K562 (cell line): Measurements from ENCODE around the gene KLHL35. TPM values are rescaled to one million over a fixed set of nuclear protein-coding genes. Genes with fewer than 3 reads are reported as not detected.

Experiments
- ATAC-seq: fragments of 200-7000 bp; cut with Tn5 transposase; 3 replicates; pipeline ENCODE4 v1.9.1; 2020; ENCODE audit warnings: moderate library complexity
- BruUV-seq: library from RNA; stranded (reverse); fragments of 400-500 nt; replicated peaks from 2 replicates; lab custom pipeline; 2021; lab: Mats Ljungman, UMichigan
- CTCF ChIA-PET: fragments of 300-600 bp; formaldehyde crosslinking; extraction: SDS; loops from one replicate; lab custom pipeline; 2021; ENCODE audit warnings: low intra/inter-chr PET ratio; lab: Yijun Ruan, JAX
- POLR2A ChIA-PET: fragments of 300-600, 350-650 bp; sonication (Branson Sonifier 250); formaldehyde crosslinking; extraction: SDS; loops from one replicate; lab custom pipeline; 2021; ENCODE audit warnings: antibody characterized with exemption, inconsistent platforms; lab: Yijun Ruan, JAX
- DNase-seq, 4 experiments: peaks; one replicate each; pipeline versions ENCODE4 v3.0.0 to v3.0.0-alpha.2; 2011 to 2018; ENCODE audit warnings: low spot score in 3 of 4, mixed read lengths in 3 of 4; ENCODE audit errors: extremely low read depth in 1 of 4
- FAIRE-seq: peaks from 2 replicates; lab custom pipeline; 2011; peaks lifted over from hg19 to GRCh38; lab: Jason Lieb, UNC
- H2AFZ ChIP-seq: 2 replicates; pipeline ENCODE4 v1.6.0; 2011; ENCODE audit warnings: low read depth, low read length, control low read depth, inconsistent platforms
- H3K27ac ChIP-seq: fragments of 200-600 bp; 3 replicates; pipeline ENCODE4 v1.8.0; 2011; ENCODE audit warnings: low read depth, mild to moderate bottlenecking, control low read depth, inconsistent platforms, low read length, moderate library complexity, mixed read lengths; ENCODE audit errors: extremely low read depth
- H3K27me3 ChIP-seq, 2 experiments: fragments of 300-600 bp in 1 of 2; 2 replicates in 1 of 2; 3 replicates in 1 of 2; pipeline versions ENCODE4 v1.6.0 to v1.8.0; 2011; ENCODE audit warnings: inconsistent platforms in 2 of 2, low read length in 2 of 2, mild to moderate bottlenecking in 1 of 2, mixed read lengths in 1 of 2, moderate library complexity in 1 of 2; ENCODE audit not compliant: control insufficient read depth in 2 of 2, insufficient read depth in 2 of 2
- H3K36me3 ChIP-seq: fragments of 300-600 bp; 3 replicates; pipeline ENCODE4 v1.8.0; 2011; ENCODE audit warnings: mild to moderate bottlenecking, low read length, inconsistent platforms; ENCODE audit not compliant: control insufficient read depth, insufficient read depth
- H3K4me1 ChIP-seq, 2 experiments: fragments of 200-600 bp in 1 of 2; replicated peaks in 1 of 2; 2 replicates in 1 of 2; 3 replicates in 1 of 2; pipeline versions ENCODE4 v1.5.1 to v1.8.0; 2011; ENCODE audit warnings: inconsistent platforms in 2 of 2, low read length in 2 of 2, mild to moderate bottlenecking in 1 of 2, mixed read lengths in 1 of 2, moderate library complexity in 1 of 2; ENCODE audit not compliant: control insufficient read depth in 2 of 2, insufficient read depth in 2 of 2
- H3K4me2 ChIP-seq: 2 replicates; pipeline ENCODE4 v1.6.1; 2011; ENCODE audit warnings: low read length, control low read depth, inconsistent platforms, mixed read lengths; ENCODE audit not compliant: insufficient read depth
- H3K4me3 ChIP-seq: fragments of 200-600 bp; sonication (generic), shearing (Covaris generic); 2 replicates; pipeline ENCODE4 v1.5.1; 2016; ENCODE audit warnings: control low read depth, inconsistent platforms
- H3K79me2 ChIP-seq: fragments of 200-600 bp; 3 replicates; pipeline ENCODE4 v1.8.0; 2011; ENCODE audit warnings: low read length, inconsistent platforms; ENCODE audit not compliant: control insufficient read depth, insufficient read depth
- H3K9ac ChIP-seq, 2 experiments: 2 replicates each; pipeline versions ENCODE4 v1.6.0 to v1.6.1; 2011; ENCODE audit warnings: low read depth in 2 of 2, low read length in 2 of 2, control low read depth in 1 of 2, inconsistent platforms in 1 of 2, mild to moderate bottlenecking in 1 of 2, mixed read lengths in 1 of 2; ENCODE audit not compliant: insufficient read depth in 1 of 2
- H3K9me1 ChIP-seq: one replicate; pipeline ENCODE4 v1.6.0; 2011; ENCODE audit warnings: inconsistent platforms, mild to moderate bottlenecking, low read length, moderate library complexity; ENCODE audit not compliant: control insufficient read depth, insufficient read depth
- H3K9me3 ChIP-seq: replicated peaks from 2 replicates; pipeline ENCODE4 v1.5.1; 2011; ENCODE audit warnings: low read depth, low read length, inconsistent platforms; ENCODE audit not compliant: control insufficient read depth, insufficient read depth
- H4K20me1 ChIP-seq: replicated peaks from 2 replicates; pipeline ENCODE4 v1.6.1; 2011; ENCODE audit warnings: low read length, inconsistent platforms, mixed read lengths; ENCODE audit not compliant: control insufficient read depth, insufficient read depth
- ATF3 ChIP-seq, 2 experiments: fragments of 450-650 bp in 1 of 2; sonication (generic) in 1 of 2; formaldehyde crosslinking in 1 of 2; IDR thresholded peaks in 1 of 2; conservative IDR thresholded peaks in 1 of 2; 2 replicates each; pipeline versions ENCODE4 v1.6.1 to v1.8.1; 2016 to 2023; ENCODE audit warnings: mild to moderate bottlenecking in 2 of 2, moderate library complexity in 2 of 2, inconsistent platforms in 1 of 2, missing genetic modification reagents in 1 of 2
- CEBPB ChIP-seq: fragments of 450-650 bp; IDR thresholded peaks from 2 replicates; pipeline ENCODE4 v1.6.1; 2016; ENCODE audit warnings: missing genetic modification characterization, missing compliant biosample characterization
- E2F3 ChIP-seq: fragments of 250-450 bp; sonication (Bioruptor Pico); IDR thresholded peaks from 2 replicates; pipeline ENCODE4 v1.4.0; 2020; ENCODE audit warnings: mild to moderate bottlenecking
- MED1 ChIP-seq: sonication (generic); formaldehyde crosslinking; IDR thresholded peaks from 2 replicates; pipeline ENCODE4 v1.8.1; 2023; ENCODE audit warnings: missing genetic modification reagents, borderline replicate concordance
- NRF1 ChIP-seq, 2 experiments: fragments of 450-650 bp; IDR thresholded peaks in 1 of 2; conservative IDR thresholded peaks in 1 of 2; 2 replicates each; pipeline ENCODE4 v1.6.1; 2014; ENCODE audit warnings: mild to moderate bottlenecking in 2 of 2
- PHB2 ChIP-seq: fragments of 450-650 bp; IDR thresholded peaks from 2 replicates; pipeline ENCODE4 v1.6.1; 2017; ENCODE audit warnings: low read depth
- ZC3H4 ChIP-seq: sonication (generic); formaldehyde crosslinking; IDR thresholded peaks from 2 replicates; pipeline ENCODE4 v1.9.0; 2021; ENCODE audit warnings: missing genetic modification reagents, borderline replicate concordance
- ZNF586 ChIP-seq: fragments of 450-650 bp; formaldehyde crosslinking; conservative IDR thresholded peaks from 2 replicates; pipeline ENCODE4 v1.4.0; 2020; ENCODE audit warnings: mild to moderate bottlenecking, moderate library complexity
- WGBS: fragments of 100-300 bp; shearing (Covaris generic); methylation state at CpG from one replicate; pipeline ENCODE4 v1.1.6; 2016; ENCODE audit warnings: low coverage, mixed read lengths; ENCODE audit not compliant: insufficient coverage; ENCODE audit errors: missing lambda C conversion rate; 5-methylcytosine and 5-hydroxymethylcytosine counted together
- in situ Hi-C: fragments of 300-500 bp; cut with MboI; formaldehyde crosslinking; loops from 4 replicates; pipeline ENCODE4 v1.15.0; 2018; ENCODE audit warnings: inconsistent platforms, mixed read lengths
- intact Hi-C: fragments of 100-400 bp; cut with micrococcal nuclease; formaldehyde crosslinking; loops from 2 replicates; pipeline ENCODE4 v1.14.2; 2022
- polyA plus RNA-seq, 8 experiments: library from polyadenylated mRNA; depleted of rRNA in 4 of 8; stranded (reverse) in 5 of 8; unstranded in 3 of 8; fragments of >200 nt; fragmentation: Nextera tagmentation in 2 of 8; fragmentation: Illumina TruSeq in 1 of 8; extraction: Ambion mirVana in 2 of 8; extraction: Trizol in 1 of 8; gene quantifications; 2 replicates each; pipeline versions ENCODE4 v1.2.1 to v1.2.3, GENCODE V29; 2011 to 2014; ENCODE audit warnings: inconsistent platforms in 1 of 8, missing spikeins in 1 of 8
- total RNA-seq, 7 experiments: library from RNA; depleted of rRNA in 6 of 7; stranded (reverse); fragments of >200 nt in 6 of 7; fragmentation: Illumina TruSeq in 2 of 7; extraction: Trizol in 2 of 7; gene quantifications; 2 replicates each; pipeline versions ENCODE4 v1.2.1 to v1.2.3, GENCODE V29; 2011 to 2021; ENCODE audit warnings: low replicate concordance in 1 of 7
- TF ChIP-seq, protein P1 (sequence below), 2 experiments: IDR thresholded peaks; 2 replicates each; pipeline ENCODE4 v1.6.1; 2012; ENCODE audit warnings: improper control_type of control experiment in 2 of 2, low read depth in 2 of 2, low read length in 2 of 2, borderline replicate concordance in 1 of 2
- TF ChIP-seq, protein P2 (sequence below): sonication (generic); formaldehyde crosslinking; IDR thresholded peaks from 2 replicates; pipeline ENCODE4 v1.9.0; 2022; ENCODE audit warnings: mild to moderate bottlenecking, missing genetic modification reagents
- TF ChIP-seq, protein P3 (sequence below): fragments of 450-650 bp; formaldehyde crosslinking; IDR thresholded peaks from 2 replicates; pipeline ENCODE4 v1.4.0; 2020; ENCODE audit warnings: mild to moderate bottlenecking, mixed read lengths
- TF ChIP-seq, protein P4 (sequence below): sonication (generic); formaldehyde crosslinking; IDR thresholded peaks from 2 replicates; pipeline ENCODE4 v1.8.1; 2023; ENCODE audit warnings: mild to moderate bottlenecking, missing genetic modification reagents

The KLHL35 gene
- total and polyA plus RNA-seq, 9 of the 15 experiments (the other 6 are each of a cell fraction or from before 2014, with no cell fraction given) = not detected

- TF ChIP-seq, protein P1, sequence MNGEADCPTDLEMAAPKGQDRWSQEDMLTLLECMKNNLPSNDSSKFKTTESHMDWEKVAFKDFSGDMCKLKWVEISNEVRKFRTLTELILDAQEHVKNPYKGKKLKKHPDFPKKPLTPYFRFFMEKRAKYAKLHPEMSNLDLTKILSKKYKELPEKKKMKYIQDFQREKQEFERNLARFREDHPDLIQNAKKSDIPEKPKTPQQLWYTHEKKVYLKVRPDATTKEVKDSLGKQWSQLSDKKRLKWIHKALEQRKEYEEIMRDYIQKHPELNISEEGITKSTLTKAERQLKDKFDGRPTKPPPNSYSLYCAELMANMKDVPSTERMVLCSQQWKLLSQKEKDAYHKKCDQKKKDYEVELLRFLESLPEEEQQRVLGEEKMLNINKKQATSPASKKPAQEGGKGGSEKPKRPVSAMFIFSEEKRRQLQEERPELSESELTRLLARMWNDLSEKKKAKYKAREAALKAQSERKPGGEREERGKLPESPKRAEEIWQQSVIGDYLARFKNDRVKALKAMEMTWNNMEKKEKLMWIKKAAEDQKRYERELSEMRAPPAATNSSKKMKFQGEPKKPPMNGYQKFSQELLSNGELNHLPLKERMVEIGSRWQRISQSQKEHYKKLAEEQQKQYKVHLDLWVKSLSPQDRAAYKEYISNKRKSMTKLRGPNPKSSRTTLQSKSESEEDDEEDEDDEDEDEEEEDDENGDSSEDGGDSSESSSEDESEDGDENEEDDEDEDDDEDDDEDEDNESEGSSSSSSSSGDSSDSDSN (IDR thresholded peaks at IDR 0.05; ENCODE audit: borderline replicate concordance in 1 of 2, low read depth in 2 of 2, low read length in 2 of 2) = no peak
Observed at GRCh38 chr11:75398906-75399305, 34.1 kb downstream of the KLHL35 start (continued).

GRCh38 chr11:75394085-75394840 is 38.7 kb downstream of the KLHL35 start:
- Histone ChIP-seq H3K27ac (no peak overlapping the region), H3K9me1 (no peaks in the 10 kb centered on the region), H3K4me1 (peaks cover 0 to under 1% of the 10 kb centered on the region in 2 experiments; a peak in 3 of 5 replicates), H3K36me3 (no peaks in the 10 kb centered on the region), H3K27me3 (no peaks in the 10 kb centered on the region), H2AFZ (no peak overlapping the region), H3K9me3 (no peaks in the 10 kb centered on the region), H3K4me2 (no peak overlapping the region), H3K9ac (no peak overlapping the region), H4K20me1 (no peaks in the 10 kb centered on the region), H3K4me3 (no peak overlapping the region), H3K79me2 (peaks cover 3% of the 10 kb centered on the region; the same call in 2 of the 3 replicates)
- 21% methylated on average over 4 of the region's 8 CpGs for WGBS
- FAIRE-seq (no peak), ATAC-seq (no peak), DNase-seq (no peak)
- CTCF ChIA-PET = no interaction called here
- intact Hi-C loops = no loop called here
- BruUV-seq = no TSS peak
- in situ Hi-C loops = no loop called here
- POLR2A ChIA-PET = no interaction called here
- TF ChIP-seq NRF1 (conservative IDR thresholded peaks at IDR 0.05 in 1 of 2, IDR thresholded peaks at IDR 0.05 in 1 of 2) (no peak), ATF3 (IDR thresholded peaks at IDR 0.05) (peak; percentile 59), ATF3 (CRISPR knock-in tag; conservative IDR thresholded peaks at IDR 0.05) (no peak), PHB2 (no peak), ZNF586 (CRISPR knock-in tag) (no peak), MED1 (CRISPR knock-in tag) (no peak), E2F3 (CRISPR knock-in tag) (no peak), CEBPB (tag) (peak; percentile 63), ZC3H4 (CRISPR knock-in tag) (no peak)
- TF ChIP-seq, protein P2, sequence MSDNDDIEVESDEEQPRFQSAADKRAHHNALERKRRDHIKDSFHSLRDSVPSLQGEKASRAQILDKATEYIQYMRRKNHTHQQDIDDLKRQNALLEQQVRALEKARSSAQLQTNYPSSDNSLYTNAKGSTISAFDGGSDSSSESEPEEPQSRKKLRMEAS = no peak
- TF ChIP-seq, protein P3, sequence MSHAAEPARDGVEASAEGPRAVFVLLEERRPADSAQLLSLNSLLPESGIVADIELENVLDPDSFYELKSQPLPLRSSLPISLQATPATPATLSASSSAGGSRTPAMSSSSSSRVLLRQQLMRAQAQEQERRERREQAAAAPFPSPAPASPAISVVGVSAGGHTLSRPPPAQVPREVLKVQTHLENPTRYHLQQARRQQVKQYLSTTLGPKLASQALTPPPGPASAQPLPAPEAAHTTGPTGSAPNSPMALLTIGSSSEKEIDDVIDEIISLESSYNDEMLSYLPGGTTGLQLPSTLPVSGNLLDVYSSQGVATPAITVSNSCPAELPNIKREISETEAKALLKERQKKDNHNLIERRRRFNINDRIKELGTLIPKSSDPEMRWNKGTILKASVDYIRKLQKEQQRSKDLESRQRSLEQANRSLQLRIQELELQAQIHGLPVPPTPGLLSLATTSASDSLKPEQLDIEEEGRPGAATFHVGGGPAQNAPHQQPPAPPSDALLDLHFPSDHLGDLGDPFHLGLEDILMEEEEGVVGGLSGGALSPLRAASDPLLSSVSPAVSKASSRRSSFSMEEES (CRISPR knock-in tag) = no peak
- TF ChIP-seq, protein P4, sequence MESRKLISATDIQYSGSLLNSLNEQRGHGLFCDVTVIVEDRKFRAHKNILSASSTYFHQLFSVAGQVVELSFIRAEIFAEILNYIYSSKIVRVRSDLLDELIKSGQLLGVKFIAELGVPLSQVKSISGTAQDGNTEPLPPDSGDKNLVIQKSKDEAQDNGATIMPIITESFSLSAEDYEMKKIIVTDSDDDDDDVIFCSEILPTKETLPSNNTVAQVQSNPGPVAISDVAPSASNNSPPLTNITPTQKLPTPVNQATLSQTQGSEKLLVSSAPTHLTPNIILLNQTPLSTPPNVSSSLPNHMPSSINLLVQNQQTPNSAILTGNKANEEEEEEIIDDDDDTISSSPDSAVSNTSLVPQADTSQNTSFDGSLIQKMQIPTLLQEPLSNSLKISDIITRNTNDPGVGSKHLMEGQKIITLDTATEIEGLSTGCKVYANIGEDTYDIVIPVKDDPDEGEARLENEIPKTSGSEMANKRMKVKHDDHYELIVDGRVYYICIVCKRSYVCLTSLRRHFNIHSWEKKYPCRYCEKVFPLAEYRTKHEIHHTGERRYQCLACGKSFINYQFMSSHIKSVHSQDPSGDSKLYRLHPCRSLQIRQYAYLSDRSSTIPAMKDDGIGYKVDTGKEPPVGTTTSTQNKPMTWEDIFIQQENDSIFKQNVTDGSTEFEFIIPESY = no peak
